ENCODE data around the gene HTT. TPM values are rescaled to one million over a fixed set of nuclear protein-coding genes. Genes with fewer than 3 reads are reported as not detected.

The HTT gene
- total and polyA plus RNA-seq, 9 of the 15 experiments (the other 6 are each of a cell fraction or from before 2014, with no cell fraction given) = 0.66 to 31.6 (median 14.7) TPM

GRCh38 chr4:3116955-3117354, 42.5 kb downstream of the HTT start:
- FAIRE-seq (no peak), ATAC-seq (no peak), DNase-seq (ENCODE audit: extremely low read depth in 1 of 4, low spot score in 3 of 4) (no peak)
- no peaks in the 10 kb centered on the region for H4K20me1 ChIP-seq (replicated peaks; ENCODE audit: control insufficient read depth, insufficient read depth, low read length)
- H3K4me2 ChIP-seq (ENCODE audit: insufficient read depth, low read length) = no peak overlapping the region
- peaks cover 4% of the 10 kb centered on the region for H3K9me1 ChIP-seq (ENCODE audit: control insufficient read depth, insufficient read depth, low read length)
- ChIA-PET CTCF (ENCODE audit: low intra/inter-chr PET ratio) (no interaction called here), POLR2A (interaction anchor here (0.9 kb wide), 1 partner anchor 43 kb away, joined by 3 read pairs; no protein-coding TSS in a partner anchor)
- H2AFZ ChIP-seq (ENCODE audit: low read depth, low read length) = no peak overlapping the region
- no peak overlapping the region for H3K4me3 ChIP-seq
- no peak overlapping the region for H3K9ac ChIP-seq (ENCODE audit: insufficient read depth in 1 of 2, low read depth in 2 of 2, low read length in 2 of 2)
- no peak for TF ChIP-seq CUX1 (CRISPR knock-in tag; IDR thresholded peaks at IDR 0.05)
- TF ChIP-seq MTF1 (CRISPR knock-in tag; IDR thresholded peaks at IDR 0.05; ENCODE audit: borderline replicate concordance) = no peak
- TF ChIP-seq E2F3 (CRISPR knock-in tag; IDR thresholded peaks at IDR 0.05) = no peak
- TF ChIP-seq ATF7 (IDR thresholded peaks at IDR 0.05) = no peak
- no peak for TF ChIP-seq ASH1L (IDR thresholded peaks at IDR 0.05; ENCODE audit: borderline replicate concordance, low read depth, partially characterized antibody)
- TF ChIP-seq, protein P1, sequence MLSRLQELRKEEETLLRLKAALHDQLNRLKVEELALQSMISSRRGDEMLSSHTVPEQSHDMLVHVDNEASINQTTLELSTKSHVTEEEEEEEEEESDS (CRISPR knock-in tag; IDR thresholded peaks at IDR 0.05) = no peak
- TF ChIP-seq ZNF23 (CRISPR knock-in tag; IDR thresholded peaks at IDR 0.05) = no peak
- no peak for TF ChIP-seq JUNB (CRISPR knock-in tag; conservative IDR thresholded peaks at IDR 0.05)
- no peak for TF ChIP-seq TEAD1 (CRISPR knock-in tag; IDR thresholded peaks at IDR 0.05)
- TF ChIP-seq PML (IDR thresholded peaks at IDR 0.05; ENCODE audit: low read length) = no peak
- no peak for TF ChIP-seq ELF4 (CRISPR knock-in tag; IDR thresholded peaks at IDR 0.05)
- intact Hi-C loops (cut with micrococcal nuclease) = no loop called here
- no peaks in the 10 kb centered on the region; a peak in 1 of 5 replicates for H3K27me3 ChIP-seq (ENCODE audit: control insufficient read depth in 2 of 2, insufficient read depth in 2 of 2, low read length in 2 of 2)
- in situ Hi-C loops (cut with MboI) = no loop called here
- H3K4me1 ChIP-seq (replicated peaks in 1 of 2; ENCODE audit: control insufficient read depth in 2 of 2, insufficient read depth in 2 of 2, low read length in 2 of 2) = no peaks in the 10 kb centered on the region
- H3K79me2 ChIP-seq (ENCODE audit: control insufficient read depth, insufficient read depth, low read length) = no peaks in the 10 kb centered on the region
- BruUV-seq (replicated peaks) = no TSS peak
- no peak overlapping the region for H3K27ac ChIP-seq (ENCODE audit: extremely low read depth, low read depth, low read length)
- H3K36me3 ChIP-seq (ENCODE audit: control insufficient read depth, insufficient read depth, low read length) = peaks cover 42% of the 10 kb centered on the region
- no peaks in the 10 kb centered on the region for H3K9me3 ChIP-seq (replicated peaks; ENCODE audit: control insufficient read depth, insufficient read depth, low read depth, low read length)
- WGBS (ENCODE audit: insufficient coverage, low coverage, missing lambda C conversion rate) = 73% methylated on average over 2 of the region's 2 CpGs
